Mesenchymal stem cell (in vitro differentiated cells and primary cell): Measurements from ENCODE around the gene SLC23A1.

Experiments
- DNase-seq: peaks from one replicate; pipeline ENCODE4 v3.0.0-alpha.2; 2013
- H2AFZ ChIP-seq: one replicate; pipeline ENCODE4 v1.6.1; 2013; ENCODE audit warnings: low read depth, mild to moderate bottlenecking, control low read depth, inconsistent platforms, low read length, moderate library complexity
- H2AK5ac ChIP-seq: 2 replicates; pipeline ENCODE4 v1.6.1; 2013; ENCODE audit warnings: low read length, moderate library complexity, mild to moderate bottlenecking, inconsistent platforms; ENCODE audit not compliant: severe bottlenecking
- H2BK120ac ChIP-seq: one replicate; pipeline ENCODE4 v1.6.1; 2013; ENCODE audit warnings: low read depth, mild to moderate bottlenecking, inconsistent platforms, low read length, moderate library complexity
- H2BK12ac ChIP-seq, 2 experiments: one replicate each; pipeline ENCODE4 v1.6.1; 2013; ENCODE audit warnings: inconsistent platforms in 2 of 2, low read length in 2 of 2, mild to moderate bottlenecking in 2 of 2, moderate library complexity in 2 of 2, control low read depth in 1 of 2
- H2BK15ac ChIP-seq: one replicate; pipeline ENCODE4 v1.6.1; 2013; ENCODE audit warnings: mild to moderate bottlenecking, low read depth, inconsistent platforms; ENCODE audit not compliant: poor library complexity, severe bottlenecking
- H2BK5ac ChIP-seq: 2 replicates; pipeline ENCODE4 v1.6.1; 2013; ENCODE audit warnings: low read depth, mild to moderate bottlenecking, low read length, control low read depth, inconsistent platforms; ENCODE audit not compliant: poor library complexity, severe bottlenecking
- H3K14ac ChIP-seq, 2 experiments: one replicate each; pipeline ENCODE4 v1.6.1; 2013; ENCODE audit warnings: inconsistent platforms in 2 of 2, low read length in 2 of 2, control low read depth in 1 of 2, mild to moderate bottlenecking in 1 of 2, moderate library complexity in 1 of 2
- H3K18ac ChIP-seq, 2 experiments: one replicate each; pipeline ENCODE4 v1.6.1; 2013; ENCODE audit warnings: inconsistent platforms in 2 of 2, low read length in 2 of 2, control low read depth in 1 of 2, low read depth in 1 of 2, mild to moderate bottlenecking in 1 of 2
- H3K23ac ChIP-seq, 2 experiments: one replicate each; pipeline ENCODE4 v1.6.1; 2013; ENCODE audit warnings: inconsistent platforms in 2 of 2, low read length in 2 of 2, mild to moderate bottlenecking in 2 of 2, moderate library complexity in 2 of 2, control low read depth in 1 of 2
- H3K27ac ChIP-seq: 2 replicates; pipeline ENCODE4 v1.5.1; 2013; ENCODE audit warnings: mild to moderate bottlenecking, moderate library complexity, low read length, control low read depth, inconsistent platforms; ENCODE audit not compliant: poor library complexity, severe bottlenecking
- H3K27me3 ChIP-seq, 2 experiments: 2 replicates each; pipeline versions ENCODE4 v1.6.1 to v1.7.0; 2013; ENCODE audit warnings: low read length in 2 of 2, mild to moderate bottlenecking in 2 of 2, moderate library complexity in 2 of 2, control low read depth in 1 of 2, inconsistent platforms in 1 of 2; ENCODE audit not compliant: control insufficient read depth in 1 of 2, insufficient read depth in 1 of 2
- H3K36me3 ChIP-seq, 2 experiments: 2 replicates each; pipeline versions ENCODE4 v1.6.1 to v1.7.0; 2013; ENCODE audit warnings: low read length in 2 of 2, control low read depth in 1 of 2, inconsistent platforms in 1 of 2, low read depth in 1 of 2, mild to moderate bottlenecking in 1 of 2; ENCODE audit not compliant: insufficient read depth in 2 of 2, control insufficient read depth in 1 of 2
- H3K4ac ChIP-seq, 2 experiments: one replicate each; pipeline ENCODE4 v1.6.1; 2013; ENCODE audit warnings: inconsistent platforms in 2 of 2, low read length in 2 of 2, mild to moderate bottlenecking in 2 of 2, moderate library complexity in 2 of 2, control low read depth in 1 of 2, low read depth in 1 of 2
- H3K4me1 ChIP-seq: 2 replicates; pipeline ENCODE4 v1.6.1; 2013; ENCODE audit warnings: low read depth, low read length, control low read depth; ENCODE audit not compliant: control insufficient read depth, insufficient read depth
- H3K4me2 ChIP-seq: 2 replicates; pipeline ENCODE4 v1.6.1; 2013; ENCODE audit warnings: low read length, mild to moderate bottlenecking, inconsistent platforms; ENCODE audit not compliant: poor library complexity, severe bottlenecking
- H3K4me3 ChIP-seq, 2 experiments: 2 replicates each; pipeline versions ENCODE4 v1.5.1 to v1.7.0; 2013; ENCODE audit warnings: low read length in 2 of 2, mild to moderate bottlenecking in 2 of 2, control low read depth in 1 of 2, low read depth in 1 of 2; ENCODE audit not compliant: insufficient read depth in 1 of 2
- H3K79me1 ChIP-seq: replicated peaks from 2 replicates; pipeline ENCODE4 v1.6.1; 2013; ENCODE audit warnings: mild to moderate bottlenecking, control low read depth, low read length, inconsistent platforms; ENCODE audit not compliant: poor library complexity, severe bottlenecking
- H3K9ac ChIP-seq: 2 replicates; pipeline ENCODE4 v1.7.0; 2013; ENCODE audit warnings: mild to moderate bottlenecking, low read length, moderate library complexity
- H3K9me3 ChIP-seq: 2 replicates; pipeline ENCODE4 v1.7.0; 2013; ENCODE audit warnings: mild to moderate bottlenecking, low read length; ENCODE audit not compliant: control insufficient read depth
- H4K8ac ChIP-seq: one replicate; pipeline ENCODE4 v1.6.1; 2013; ENCODE audit warnings: inconsistent platforms, mild to moderate bottlenecking, low read length, moderate library complexity
- H4K91ac ChIP-seq: one replicate; pipeline ENCODE4 v1.6.1; 2013; ENCODE audit warnings: mild to moderate bottlenecking, low read length, inconsistent platforms
- WGBS: methylation state at CpG from one replicate; pipeline ENCODE4 v1.1.7; 2013; ENCODE audit warnings: mixed read lengths; 5-methylcytosine and 5-hydroxymethylcytosine counted together

SLC23A1 gene

DNA sequence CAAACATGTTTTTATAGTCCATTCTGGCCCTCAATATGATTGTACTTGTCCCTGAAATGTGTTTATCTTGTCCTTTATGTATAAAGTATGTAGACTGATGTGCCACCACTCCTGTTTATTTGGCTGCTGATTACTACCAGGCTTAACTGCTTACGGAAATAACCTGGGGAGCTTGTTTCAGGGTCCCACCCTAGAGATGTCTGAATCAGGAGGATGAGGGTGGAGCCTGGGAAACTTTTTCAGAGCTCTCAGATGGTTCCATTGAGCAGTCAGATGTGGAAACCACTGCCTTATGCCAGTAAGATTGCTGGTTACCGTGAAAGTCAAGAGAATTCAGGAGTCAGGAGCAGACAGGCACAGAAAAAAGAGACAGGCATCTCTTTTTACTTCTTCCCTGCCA is 19.2 kb downstream of the SLC23A1 start:
- Histone ChIP-seq H3K9ac (no peak overlapping the region), H2BK120ac (no peak overlapping the region), H3K27me3 (no peaks in the 10 kb centered on the region), H3K79me1 (peaks cover 9% of the 10 kb centered on the region), H3K27ac (no peak overlapping the region), H3K4me1 (peaks cover 5% of the 10 kb centered on the region), H3K23ac (no peak overlapping the region), H2AK5ac (no peak overlapping the region), H3K14ac (no peak overlapping the region), H3K9me3 (no peaks in the 10 kb centered on the region), H2BK5ac (no peak overlapping the region), H4K91ac (no peak overlapping the region), H3K4ac (no peak overlapping the region), H3K36me3 (peaks cover 24 to 45% of the 10 kb centered on the region in 2 experiments), H2BK15ac (no peak overlapping the region), H2BK12ac (no peak overlapping the region), H3K18ac (no peak overlapping the region), H4K8ac (no peak overlapping the region), H3K4me2 (no peak overlapping the region), H3K4me3 (no peak overlapping the region), H2AFZ (no peak overlapping the region)
- DNase-seq = no peak
- 100% methylated on average over 1 of the region's 2 CpGs for WGBS

DNA sequence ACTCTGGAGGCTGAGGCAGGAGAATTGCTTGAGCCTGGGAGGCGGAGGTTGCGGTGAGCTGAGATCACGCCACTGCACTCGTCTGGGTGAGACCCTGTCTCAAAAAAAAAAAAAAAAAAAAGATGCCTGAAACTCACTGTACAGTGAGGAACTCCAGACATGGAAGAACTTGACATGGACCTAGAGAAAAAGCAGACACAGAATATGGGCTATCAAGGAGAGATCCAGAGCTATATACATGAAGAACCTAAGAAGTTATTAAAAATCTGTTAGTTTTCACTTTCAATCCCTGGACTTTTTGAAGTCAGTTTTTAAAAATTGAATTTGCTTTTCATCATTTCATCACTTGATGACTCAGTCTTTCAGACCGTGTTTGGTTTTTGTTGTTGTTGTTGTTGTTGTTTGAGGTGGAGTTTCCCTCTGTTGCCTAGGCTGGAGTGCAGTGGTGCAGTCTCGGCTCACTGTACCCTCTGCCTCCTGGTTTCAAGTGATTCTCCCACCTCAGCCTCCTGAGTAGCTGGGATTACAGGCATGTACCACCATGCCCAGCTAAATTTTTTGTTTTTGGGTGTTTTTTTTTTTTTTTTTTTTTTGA is 21.2 kb downstream of the SLC23A1 start:
- 87% methylated on average over 5 of the region's 6 CpGs for WGBS
- Histone ChIP-seq H3K9ac (no peak overlapping the region), H3K4me2 (no peak overlapping the region), H3K14ac (no peak overlapping the region), H3K36me3 (peaks cover 26 to 40% of the 10 kb centered on the region in 2 experiments), H3K4ac (no peak overlapping the region), H4K8ac (no peak overlapping the region), H3K27ac (no peak overlapping the region), H4K91ac (no peak overlapping the region), H2BK12ac (no peak overlapping the region), H3K18ac (no peak overlapping the region), H2BK5ac (no peak overlapping the region), H2AK5ac (no peak overlapping the region), H3K23ac (no peak overlapping the region), H2BK120ac (no peak overlapping the region), H2AFZ (no peak overlapping the region), H3K9me3 (no peaks in the 10 kb centered on the region), H2BK15ac (no peak overlapping the region), H3K4me3 (no peak overlapping the region), H3K27me3 (no peaks in the 10 kb centered on the region), H3K4me1 (peaks cover 6% of the 10 kb centered on the region), H3K79me1 (peaks cover 7% of the 10 kb centered on the region)
- no peak for DNase-seq

- Histone ChIP-seq H2BK5ac (no peak overlapping the region), H3K14ac (no peak overlapping the region), H3K4me1 (peaks cover 6% of the 10 kb centered on the region), H3K36me3 (peaks cover 19 to 24% of the 10 kb centered on the region in 2 experiments), H3K27me3 (no peaks in the 10 kb centered on the region), H3K18ac (no peak overlapping the region), H3K4me3 (no peak overlapping the region), H2BK120ac (no peak overlapping the region), H3K9me3 (no peaks in the 10 kb centered on the region), H2BK15ac (no peak overlapping the region), H3K9ac (no peak overlapping the region), H4K8ac (no peak overlapping the region), H4K91ac (no peak overlapping the region), H3K4me2 (no peak overlapping the region), H3K79me1 (peaks cover 5% of the 10 kb centered on the region), H3K4ac (no peak overlapping the region), H3K27ac (no peak overlapping the region), H2AK5ac (no peak overlapping the region), H2AFZ (no peak overlapping the region), H3K23ac (no peak overlapping the region), H2BK12ac (no peak overlapping the region)
- 100% methylated on average over 4 of the region's 4 CpGs for WGBS
- no peak for DNase-seq
Observed at GRCh38 chr5:139360384-139360783, 22.7 kb downstream of the SLC23A1 start.

DNA sequence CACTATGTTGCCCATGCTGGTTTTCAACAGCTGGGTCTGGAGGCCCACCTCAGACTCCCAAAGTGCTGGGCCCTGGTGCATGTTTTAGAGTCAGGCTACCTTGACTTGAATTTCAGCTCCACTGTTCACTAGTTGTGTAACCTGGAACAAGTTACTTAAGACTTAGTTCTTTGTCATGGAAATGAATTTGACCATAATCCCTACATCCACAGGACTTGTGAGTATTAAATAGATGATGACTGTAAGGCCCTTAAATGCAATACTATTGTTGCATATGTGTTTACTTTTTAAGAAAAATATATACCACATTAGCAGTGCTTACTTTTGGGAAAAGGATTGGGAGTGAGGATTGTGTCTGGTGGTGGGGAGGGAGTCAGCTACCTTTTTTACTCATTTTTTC is 25.0 kb downstream of the SLC23A1 start:
- H3K36me3 ChIP-seq = peaks cover 11 to 18% of the 10 kb centered on the region in 2 experiments
- no peak overlapping the region for H3K9ac ChIP-seq
- no peak overlapping the region for H2BK120ac ChIP-seq
- no peak overlapping the region for H3K4ac ChIP-seq
- H3K27ac ChIP-seq = no peak overlapping the region
- H4K91ac ChIP-seq = no peak overlapping the region
- H2AK5ac ChIP-seq = no peak overlapping the region
- no peak overlapping the region for H3K23ac ChIP-seq
- no peak overlapping the region for H2BK12ac ChIP-seq
- peaks cover 3% of the 10 kb centered on the region for H3K9me3 ChIP-seq
- no peak overlapping the region for H3K4me3 ChIP-seq
- H2BK15ac ChIP-seq = no peak overlapping the region
- no peak overlapping the region for H3K18ac ChIP-seq
- no peaks in the 10 kb centered on the region for H3K27me3 ChIP-seq
- no peak for DNase-seq
- H2BK5ac ChIP-seq = no peak overlapping the region
- peaks cover 2% of the 10 kb centered on the region for H3K79me1 ChIP-seq
- no peak overlapping the region for H2AFZ ChIP-seq
- peaks cover 6% of the 10 kb centered on the region for H3K4me1 ChIP-seq
- H4K8ac ChIP-seq = no peak overlapping the region
- no peak overlapping the region for H3K14ac ChIP-seq
- H3K4me2 ChIP-seq = no peak overlapping the region
